ENCODE measurements around the gene TSPO.

DNA sequence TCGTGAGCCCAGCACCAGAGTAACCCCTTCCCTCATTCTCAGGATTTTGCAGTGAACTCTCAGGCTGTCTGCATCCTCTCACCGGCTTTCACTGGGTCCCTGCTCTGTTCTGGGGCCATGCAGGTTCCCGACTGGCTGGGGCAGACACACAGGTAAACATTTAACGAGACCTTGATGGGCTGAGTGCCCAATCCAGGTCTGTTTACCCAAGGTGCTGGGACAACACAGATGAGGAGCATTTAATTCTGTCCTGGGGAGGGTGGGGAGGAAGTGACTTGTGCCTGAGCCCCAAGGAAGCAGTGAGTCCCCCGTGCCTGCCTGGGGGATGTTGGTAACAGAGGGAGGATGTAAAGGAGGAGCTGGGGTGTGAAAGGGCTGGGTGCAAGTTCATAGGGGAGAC lies 36.4 kb upstream of the TSPO start:
- TF ChIP-seq, protein P1, sequence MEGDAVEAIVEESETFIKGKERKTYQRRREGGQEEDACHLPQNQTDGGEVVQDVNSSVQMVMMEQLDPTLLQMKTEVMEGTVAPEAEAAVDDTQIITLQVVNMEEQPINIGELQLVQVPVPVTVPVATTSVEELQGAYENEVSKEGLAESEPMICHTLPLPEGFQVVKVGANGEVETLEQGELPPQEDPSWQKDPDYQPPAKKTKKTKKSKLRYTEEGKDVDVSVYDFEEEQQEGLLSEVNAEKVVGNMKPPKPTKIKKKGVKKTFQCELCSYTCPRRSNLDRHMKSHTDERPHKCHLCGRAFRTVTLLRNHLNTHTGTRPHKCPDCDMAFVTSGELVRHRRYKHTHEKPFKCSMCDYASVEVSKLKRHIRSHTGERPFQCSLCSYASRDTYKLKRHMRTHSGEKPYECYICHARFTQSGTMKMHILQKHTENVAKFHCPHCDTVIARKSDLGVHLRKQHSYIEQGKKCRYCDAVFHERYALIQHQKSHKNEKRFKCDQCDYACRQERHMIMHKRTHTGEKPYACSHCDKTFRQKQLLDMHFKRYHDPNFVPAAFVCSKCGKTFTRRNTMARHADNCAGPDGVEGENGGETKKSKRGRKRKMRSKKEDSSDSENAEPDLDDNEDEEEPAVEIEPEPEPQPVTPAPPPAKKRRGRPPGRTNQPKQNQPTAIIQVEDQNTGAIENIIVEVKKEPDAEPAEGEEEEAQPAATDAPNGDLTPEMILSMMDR (IDR thresholded peaks at IDR 0.05 in 4 of 5, conservative IDR thresholded peaks at IDR 0.05 in 1 of 5): no peak
- no peak for TF ChIP-seq POLR2A (IDR thresholded peaks at IDR 0.05)
